Stimulated activated CD4-positive, alpha-beta T cell treated with anti-CD3 and anti-CD28 coated beads, Interleukin-4, amount 100 ng/mL, for 4 hours (primary cell): ENCODE data around the gene IPO4.
"Not testable (repeated sequence)": the region's sequence is repeated elsewhere in the genome, so short reads cannot be mapped to it uniquely, and the experiment has no call there.

Experiments used
- DNase-seq, 2 experiments: peaks; one replicate each; pipeline ENCODE4 v3.0.0-alpha.2; 2020

Gene IPO4

GRCh38 chr14:24215495-24216344, 27.1 kb upstream of the IPO4 start, which contains the start of gene MDP1:
Gene MDP1, minus strand, starts transcription at chr14:24216066. Its CDS starts 111 bp downstream, at chr14:24215955.
- DNase-seq, result peak; percentile 79 to 85

GRCh38 chr14:24213866-24214662, 25.4 kb upstream of the IPO4 start:
- DNase-seq, result no peak

GRCh38 chr14:24212924-24213865, 24.6 kb upstream of the IPO4 start, which contains the start of gene CHMP4A:
Gene CHMP4A, minus strand, starts transcription at chr14:24213488. Its CDS starts 49 bp downstream, at chr14:24213439.
- peak; percentile 92 to 94 for DNase-seq

- no peak for DNase-seq
These were observed 22.7 kb upstream of the IPO4 start for GRCh38 chr14:24211311-24211710.

- no peak for DNase-seq
These were observed 19.0 kb upstream of the IPO4 start for GRCh38 chr14:24207625-24208024.

GRCh38 chr14:24207104-24207551, 18.5 kb upstream of the IPO4 start:
- DNase-seq, result no peak

GRCh38 chr14:24206260-24207103, 17.9 kb upstream of the IPO4 start:
- no peak for DNase-seq

GRCh38 chr14:24204163-24205146, 15.8 kb upstream of the IPO4 start:
- no peak for DNase-seq

GRCh38 chr14:24203249-24203886, 14.8 kb upstream of the IPO4 start:
- DNase-seq, result not testable (repeated sequence)

- not testable (repeated sequence) for DNase-seq
These were observed 13.9 kb upstream of the IPO4 start for GRCh38 chr14:24202538-24202937.

GRCh38 chr14:24198814-24199524, 10.4 kb upstream of the IPO4 start:
- DNase-seq, result no peak

- no peak for DNase-seq
These were observed 8.4 kb upstream of the IPO4 start for GRCh38 chr14:24197056-24197450.

- DNase-seq, result no peak
These were observed 7.7 kb upstream of the IPO4 start for GRCh38 chr14:24196071-24197055.

GRCh38 chr14:24195186-24196070, 6.8 kb upstream of the IPO4 start, which contains the start of gene TM9SF1:
Gene TM9SF1, minus strand, starts transcription at chr14:24195441. Its CDS starts 422 bp downstream, at chr14:24195019.
- DNase-seq, result peak; percentile 84 to 85

GRCh38 chr14:24194873-24195185, 6.2 kb upstream of the IPO4 start:
- DNase-seq, result no peak

GRCh38 chr14:24194186-24194872, 5.7 kb upstream of the IPO4 start:
- no peak for DNase-seq
